H1 (cell line): Measurements from ENCODE around the gene VPS26A.

Source experiments
- CHD2 ChIP-seq: IDR thresholded peaks from 2 replicates; pipeline ENCODE4 v1.6.1; 2012; ENCODE audit warnings: low read length, improper control_type of control experiment
- CHD7 ChIP-seq: fragments of 300-600 bp; sonication (generic); IDR thresholded peaks from 2 replicates; pipeline ENCODE4 v1.7.1; 2012; ENCODE audit warnings: low read length, moderate library complexity, mild to moderate bottlenecking, inconsistent platforms; ENCODE audit not compliant: insufficient replicate concordance
- CTCF ChIP-seq, 3 experiments: IDR thresholded peaks; 1 replicate in 2 of 3; 2 replicates in 1 of 3; pipeline versions ENCODE4 v1.5.1 to v1.6.1; 2011; ENCODE audit warnings: low read length in 3 of 3, mild to moderate bottlenecking in 3 of 3, inconsistent platforms in 2 of 3, low read depth in 1 of 3, moderate library complexity in 1 of 3; ENCODE audit not compliant: insufficient read depth in 1 of 3; ENCODE audit errors: control extremely low read depth in 1 of 3
- EZH2 ChIP-seq: fragments of 200-600 bp; sonication (generic); IDR thresholded peaks from 2 replicates; pipeline ENCODE4 v1.7.1; 2012; ENCODE audit warnings: low read depth, mild to moderate bottlenecking, moderate library complexity, low read length, inconsistent platforms; ENCODE audit not compliant: severe bottlenecking
- HDAC6 ChIP-seq: IDR thresholded peaks from one replicate; pipeline ENCODE4 v1.7.1; 2012; ENCODE audit warnings: low read depth, mild to moderate bottlenecking, inconsistent platforms, low read length, moderate library complexity
- POLR2A ChIP-seq, 2 experiments: IDR thresholded peaks; 1 replicate in 1 of 2; 2 replicates in 1 of 2; pipeline ENCODE4 v1.6.1; 2011; ENCODE audit warnings: low read depth in 2 of 2, low read length in 2 of 2, mild to moderate bottlenecking in 2 of 2; ENCODE audit errors: control extremely low read depth in 1 of 2
- POLR2AphosphoS5 ChIP-seq: IDR thresholded peaks from 2 replicates; pipeline ENCODE4 v1.6.1; 2011; ENCODE audit warnings: low read depth, low read length
- RNF2 ChIP-seq: fragments of 200-900, 300-1000 bp; sonication (generic); IDR thresholded peaks from 2 replicates; pipeline ENCODE4 v1.7.1; 2016; ENCODE audit warnings: borderline replicate concordance, low read depth, mild to moderate bottlenecking, antibody characterized with exemption, low read length; ENCODE audit not compliant: poor library complexity, severe bottlenecking; ENCODE audit errors: missing control alignments
- RXRA ChIP-seq: IDR thresholded peaks from 2 replicates; pipeline ENCODE4 v1.6.1; 2011; ENCODE audit warnings: low read depth, mild to moderate bottlenecking, low read length, moderate library complexity; ENCODE audit not compliant: insufficient read depth
- SIX5 ChIP-seq: IDR thresholded peaks from 2 replicates; pipeline ENCODE4 v1.6.1; 2011; ENCODE audit warnings: mild to moderate bottlenecking, low read depth, low read length

- TF ChIP-seq RXRA (no peak), POLR2AphosphoS5 (no peak), CTCF (IDR thresholded peaks at IDR 0.05; ENCODE audit: control extremely low read depth in 1 of 3, insufficient read depth in 1 of 3, low read depth in 1 of 3, low read length in 3 of 3) (no peak), RNF2 (no peak), POLR2A (IDR thresholded peaks at IDR 0.05; ENCODE audit: control extremely low read depth in 1 of 2, low read depth in 2 of 2, low read length in 2 of 2) (no peak), CHD2 (no peak), SIX5 (no peak), EZH2 (no peak), HDAC6 (no peak), CHD7 (no peak)
Observed at GRCh38 chr10:69088801-69089501, 35.0 kb upstream of the VPS26A start.
